HepG2 (cell line): ENCODE data around the gene LDAH. TPM values are rescaled to one million over a fixed set of nuclear protein-coding genes. Genes with fewer than 3 reads are reported as not detected.

ENCODE experiments used
- ATAC-seq: fragments of 200-7000 bp; cut with Tn5 transposase; 3 replicates; pipeline ENCODE4 v1.9.1; 2020; ENCODE audit warnings: mild to moderate bottlenecking, moderate library complexity
- Bru-seq: library from RNA; stranded (reverse); fragments of 400-500 nt; gene quantifications from one replicate; lab custom pipeline; 2021; lab: Mats Ljungman, UMichigan
- BruChase-seq, 2 experiments: library from RNA; stranded (reverse); fragments of 400-500 nt; gene quantifications; one replicate each; lab custom pipeline; 2021; lab: Mats Ljungman, UMichigan
- BruUV-seq: library from RNA; stranded (reverse); fragments of 400-500 nt; replicated peaks from 2 replicates; lab custom pipeline; 2021; lab: Mats Ljungman, UMichigan
- CTCF ChIA-PET: fragments of 300-600 bp; formaldehyde crosslinking; extraction: SDS; loops from one replicate; lab custom pipeline; 2021; ENCODE audit warnings: low total read pairs, inconsistent platforms, low intra/inter-chr PET ratio; lab: Yijun Ruan, JAX
- POLR2A ChIA-PET: fragments of 350-600 bp; sonication (Branson Sonifier 250); formaldehyde crosslinking; loops from one replicate; lab custom pipeline; 2020; ENCODE audit warnings: antibody characterized with exemption, inconsistent platforms; lab: Yijun Ruan, JAX
- DNase-seq: peaks from one replicate; pipeline ENCODE4 v3.0.0-alpha.2; 2015; ENCODE audit warnings: low spot score
- FAIRE-seq: peaks from 3 replicates; lab custom pipeline; 2011; peaks lifted over from hg19 to GRCh38; lab: Jason Lieb, UNC
- H2AFZ ChIP-seq: one replicate; pipeline ENCODE4 v1.6.1; 2011; ENCODE audit warnings: low read length, inconsistent platforms
- H3K27ac ChIP-seq: fragments of 300-600 bp; 3 replicates; pipeline ENCODE4 v1.8.0; 2011; ENCODE audit warnings: mixed run types, mild to moderate bottlenecking, mixed read lengths, low read length, inconsistent platforms; ENCODE audit not compliant: insufficient read depth; ENCODE audit errors: extremely low read length
- H3K27me3 ChIP-seq, 2 experiments: fragments of 200-600 bp in 1 of 2; 2 replicates in 1 of 2; 3 replicates in 1 of 2; pipeline versions ENCODE4 v1.6.0 to v1.8.0; 2011; ENCODE audit warnings: low read length in 2 of 2, mild to moderate bottlenecking in 2 of 2, moderate library complexity in 2 of 2, inconsistent platforms in 1 of 2; ENCODE audit not compliant: insufficient read depth in 2 of 2, control insufficient read depth in 1 of 2
- H3K36me3 ChIP-seq, 2 experiments: fragments of 200-600 bp in 1 of 2; replicated peaks in 1 of 2; 2 replicates in 1 of 2; 3 replicates in 1 of 2; pipeline versions ENCODE4 v1.5.1 to v1.8.0; 2011; ENCODE audit warnings: low read length in 2 of 2, inconsistent platforms in 1 of 2; ENCODE audit not compliant: insufficient read depth in 2 of 2, control insufficient read depth in 1 of 2
- H3K4me1 ChIP-seq: 2 replicates; pipeline ENCODE4 v1.5.1; 2012; ENCODE audit warnings: low read length, inconsistent platforms; ENCODE audit not compliant: insufficient read depth
- H3K4me2 ChIP-seq: 2 replicates; pipeline ENCODE4 v1.6.0; 2011; ENCODE audit warnings: low read depth, low read length, inconsistent platforms
- H3K4me3 ChIP-seq, 3 experiments: fragments of 200-600 bp in 1 of 3; sonication (generic), shearing (Covaris generic) in 1 of 3; replicated peaks in 1 of 3; 2 replicates each; pipeline ENCODE4 v1.5.1; 2011 to 2016; ENCODE audit warnings: low read length in 3 of 3, inconsistent platforms in 2 of 3, low read depth in 2 of 3, mild to moderate bottlenecking in 2 of 3, control low read depth in 1 of 3, mixed read lengths in 1 of 3; ENCODE audit not compliant: insufficient read depth in 1 of 3
- H3K79me2 ChIP-seq: one replicate; pipeline ENCODE4 v1.6.1; 2011; ENCODE audit warnings: low read length, inconsistent platforms; ENCODE audit not compliant: insufficient read depth
- H3K9ac ChIP-seq: 2 replicates; pipeline ENCODE4 v1.6.0; 2011; ENCODE audit warnings: mild to moderate bottlenecking, low read depth, low read length, inconsistent platforms; ENCODE audit not compliant: insufficient read depth
- H3K9me3 ChIP-seq: 2 replicates; pipeline ENCODE4 v1.5.1; 2012; ENCODE audit warnings: mild to moderate bottlenecking, low read length
- H4K20me1 ChIP-seq: 2 replicates; pipeline ENCODE4 v1.6.0; 2011; ENCODE audit warnings: inconsistent platforms, mild to moderate bottlenecking, low read length, moderate library complexity; ENCODE audit not compliant: insufficient read depth
- CHD4 ChIP-seq: fragments of 200-600 bp; sonication (generic); IDR thresholded peaks from 2 replicates; pipeline ENCODE4 v1.7.0; 2017; ENCODE audit warnings: mild to moderate bottlenecking, low read length, borderline replicate concordance
- JUN ChIP-seq: sonication (generic); formaldehyde crosslinking; IDR thresholded peaks from 2 replicates; pipeline ENCODE4 v1.4.0; 2020; ENCODE audit warnings: mild to moderate bottlenecking, missing genetic modification reagents
- RXRA ChIP-seq: sonication (generic); formaldehyde crosslinking; IDR thresholded peaks from 2 replicates; pipeline ENCODE4 v1.5.1; 2020; ENCODE audit warnings: missing genetic modification reagents
- ZBTB21 ChIP-seq: sonication (generic); formaldehyde crosslinking; IDR thresholded peaks from 2 replicates; pipeline ENCODE4 v1.4.0; 2020; ENCODE audit warnings: missing genetic modification reagents
- ZNF232 ChIP-seq: sonication (generic); formaldehyde crosslinking; IDR thresholded peaks from 2 replicates; pipeline ENCODE4 v1.4.0; 2020; ENCODE audit warnings: missing genetic modification reagents, borderline replicate concordance
- ZNF34 ChIP-seq: sonication (generic); formaldehyde crosslinking; IDR thresholded peaks from 2 replicates; pipeline ENCODE4 v1.4.0; 2020; ENCODE audit warnings: mild to moderate bottlenecking, missing genetic modification reagents, borderline replicate concordance
- ZNF510 ChIP-seq: sonication (generic); formaldehyde crosslinking; IDR thresholded peaks from 2 replicates; pipeline ENCODE4 v1.4.0; 2020; ENCODE audit warnings: low read depth, mild to moderate bottlenecking, missing genetic modification reagents
- ZNF552 ChIP-seq: sonication (generic); formaldehyde crosslinking; IDR thresholded peaks from 2 replicates; pipeline ENCODE4 v1.9.0; 2022; ENCODE audit warnings: missing genetic modification reagents, mild to moderate bottlenecking, borderline replicate concordance
- ZNF770 ChIP-seq: sonication (generic); formaldehyde crosslinking; IDR thresholded peaks from 2 replicates; pipeline ENCODE4 v1.5.0; 2020; ENCODE audit warnings: mild to moderate bottlenecking, missing genetic modification reagents
- WGBS: methylation state at CpG from one replicate; pipeline ENCODE4 v1.1.6; 2017; ENCODE audit warnings: low lambda C conversion rate; 5-methylcytosine and 5-hydroxymethylcytosine counted together
- in situ Hi-C: cut with HindIII; loops from 2 replicates; pipeline ENCODE4 v1.10.0; 2017; ENCODE audit warnings: low pct_unique_long_range_greater_than_20kb; ENCODE audit not compliant: extremely low pct_ligation_motif_present
- intact Hi-C: fragments of 100-400 bp; cut with micrococcal nuclease; formaldehyde crosslinking; loops from one replicate; pipeline ENCODE4 v1.10.0; 2022; ENCODE audit not compliant: unreplicated experiment
- long read RNA-seq, 2 experiments: library from RNA in 1 of 2; library from polyadenylated mRNA in 1 of 2; stranded (forward) in 1 of 2; unstranded in 1 of 2; transcript quantifications; one replicate each; pipeline ENCODE4 v2.0.0, GENCODE V29; 2019 to 2022
- polyA minus RNA-seq, 3 experiments: library from RNA; depleted of rRNA, polyadenylated mRNA; stranded (reverse); fragments of >200 nt; gene quantifications; 2 replicates each; pipeline ENCODE4 v1.2.3, GENCODE V29; 2011; ENCODE audit warnings: low replicate concordance in 1 of 3
- polyA plus RNA-seq, 8 experiments: library from polyadenylated mRNA; depleted of rRNA in 3 of 8; stranded (reverse) in 7 of 8; unstranded in 1 of 8; fragments of >200 nt; fragmentation: Illumina TruSeq in 4 of 8; extraction: Trizol in 4 of 8; gene quantifications; 2 replicates each; pipeline versions ENCODE4 v1.2.1 to v1.2.3, GENCODE V29; 2011 to 2016; ENCODE audit warnings: low read depth in 4 of 8, missing spikeins in 1 of 8, mixed read lengths in 1 of 8; ENCODE audit not compliant: insufficient read depth in 1 of 8
- total RNA-seq, 5 experiments: library from RNA; depleted of rRNA; stranded (reverse); fragments of >200 nt; fragmentation: Illumina TruSeq; extraction: Trizol; gene quantifications; 2 replicates each; pipeline ENCODE4 v1.2.3, GENCODE V29; 2016; ENCODE audit warnings: low read depth in 1 of 5
- TF ChIP-seq, protein P1 (sequence below), 2 experiments: sonication (generic) in 1 of 2; formaldehyde crosslinking in 1 of 2; IDR thresholded peaks; 2 replicates each; pipeline versions ENCODE4 v1.4.0 to v1.6.1; 2018 to 2020; ENCODE audit warnings: missing genetic modification reagents in 2 of 2, borderline replicate concordance in 1 of 2, low read depth in 1 of 2, mild to moderate bottlenecking in 1 of 2, missing biosample characterization in 1 of 2

LDAH gene
- 46.2 and 66.4 TPM in 2 replicates for total RNA-seq (2016; rRNA removed; fragmentation: Illumina TruSeq; extraction: Trizol)
- total RNA-seq (2016; cell fraction: cytosol; rRNA removed; fragmentation: Illumina TruSeq; extraction: Trizol; ENCODE audit: low read depth): 7.2 and 10.0 TPM in 2 replicates
- 46.0 and 66.0 TPM in 2 replicates for total RNA-seq (2016; cell fraction: insoluble cytoplasmic fraction; rRNA removed; fragmentation: Illumina TruSeq; extraction: Trizol)
- 14.4 and 14.5 TPM in 2 replicates for total RNA-seq (2016; cell fraction: membrane; rRNA removed; fragmentation: Illumina TruSeq; extraction: Trizol)
- 72.8 and 79.7 TPM in 2 replicates for total RNA-seq (2016; cell fraction: nucleus; rRNA removed; fragmentation: Illumina TruSeq; extraction: Trizol)
- polyA plus RNA-seq (2011; rRNA removed): 20.5 and 28.8 TPM in 2 replicates
- 9.7 and 16.8 TPM in 2 replicates for polyA plus RNA-seq (2011; cell fraction: cytosol; rRNA removed)
- 15.7 and 17.0 TPM in 2 replicates for polyA plus RNA-seq (2011; cell fraction: nucleus; rRNA removed)
- 23.1 and 25.3 TPM in 2 replicates for polyA plus RNA-seq (2012)
- polyA plus RNA-seq (2016; cell fraction: cytosol; fragmentation: Illumina TruSeq; extraction: Trizol; ENCODE audit: low read depth): 2.6 and 3.7 TPM in 2 replicates
- 49.0 and 49.7 TPM in 2 replicates for polyA plus RNA-seq (2016; cell fraction: insoluble cytoplasmic fraction; fragmentation: Illumina TruSeq; extraction: Trizol; ENCODE audit: low read depth)
- polyA plus RNA-seq (2016; cell fraction: membrane; fragmentation: Illumina TruSeq; extraction: Trizol; ENCODE audit: low read depth): 6.6 and 7.6 TPM in 2 replicates
- 25.9 and 34.6 TPM in 2 replicates for polyA plus RNA-seq (2016; cell fraction: nucleus; fragmentation: Illumina TruSeq; extraction: Trizol; ENCODE audit: insufficient read depth, low read depth)
- polyA minus RNA-seq (2011; rRNA and poly(A)+ RNA removed; ENCODE audit: low replicate concordance): 35.6 and 70.4 TPM in 2 replicates
- polyA minus RNA-seq (2011; cell fraction: cytosol; rRNA and poly(A)+ RNA removed): 19.7 and 26.7 TPM in 2 replicates
- 85.4 and 96.1 TPM in 2 replicates for polyA minus RNA-seq (2011; cell fraction: nucleus; rRNA and poly(A)+ RNA removed)
- Bru-seq, nascent RNA: percentile 84 among the genes with signal in this experiment
- BruChase-seq, experiment 1, labeled RNA remaining after a 6-hour chase: percentile 61 among the genes with signal in this experiment
- percentile 71 among the genes with signal in this experiment for BruChase-seq, experiment 2, labeled RNA remaining after a 2-hour chase
- long read RNA-seq, experiment 1, transcript LDAH-201 (7 exons, 2,907 nt): major isoform, 10 of 27 reads
- long read RNA-seq, experiment 1, partial matches to known transcripts: 4 of 27 reads
- long read RNA-seq, experiment 1, other reads (novel, unspliced or antisense): 8 of 27 reads
- long read RNA-seq, experiment 2, transcript LDAH-201 (7 exons, 2,907 nt): major isoform, 5 of 29 reads
- long read RNA-seq, experiment 2, partial matches to known transcripts: 3 of 29 reads
- long read RNA-seq, experiment 2, other reads (novel, unspliced or antisense): 21 of 29 reads

GRCh38 chr2:20822535-20823490 is at the start of gene LDAH:
TSS of gene LDAH (minus strand) at chr2:20823101. CDS start at chr2:20801463, 21,638 bp downstream.
- 3% methylated on average over 34 of the region's 46 CpGs for WGBS
- Histone ChIP-seq H3K27me3 (no peaks in the 10 kb centered on the region; a peak in 1 of 5 replicates), H3K9ac (peak within 1 kb of the TSS; percentile 91), H4K20me1 (no peaks in the 10 kb centered on the region), H3K79me2 (peaks cover 28% of the 10 kb centered on the region), H3K4me1 (peaks cover 13% of the 10 kb centered on the region), H3K36me3 (no peaks in the 10 kb centered on the region; a peak in 1 of 5 replicates), H3K4me2 (peak within 1 kb of the TSS; percentile 82), H3K9me3 (no peaks in the 10 kb centered on the region), H3K4me3 (peak within 1 kb of the TSS; percentile 79 to 90 (median 87)), H3K27ac (peak within 1 kb of the TSS; percentile 91), H2AFZ (peak within 1 kb of the TSS; percentile 67)
- peak; percentile 91 for ATAC-seq
- TSS peak; percentile 84 for BruUV-seq
- intact Hi-C loops: loop anchor here (2.0 kb wide), 1 partner anchor 156 kb away; the partner anchor contains the start of gene GDF7
- in situ Hi-C loops: no loop called here
- POLR2A ChIA-PET: interaction anchor here (0.8 to 2.7 kb wide), 11 partner anchors 10 to 171 kb away, joined by 3 to 20 read pairs (median 6); partner anchors contain the start of genes GDF7 and HS1BP3
- peak; percentile 84 for FAIRE-seq
- peak; percentile 91 for DNase-seq
- CTCF ChIA-PET: no interaction called here
- TF ChIP-seq JUN (CRISPR knock-in tag) (peak; percentile 82), CHD4 (no peak), ZNF510 (CRISPR knock-in tag) (peak; percentile 40; the same call in 1 of the 2 replicates), RXRA (CRISPR knock-in tag) (peak; percentile 85), ZNF552 (CRISPR knock-in tag) (peak; percentile 91), ZNF34 (peak; percentile 92; the same call in 1 of the 2 replicates), ZBTB21 (CRISPR knock-in tag) (peak; percentile 82; the same call in 1 of the 2 replicates), ZNF232 (peak; percentile 90), ZNF770 (CRISPR knock-in tag) (no peak)
- TF ChIP-seq, protein P1, sequence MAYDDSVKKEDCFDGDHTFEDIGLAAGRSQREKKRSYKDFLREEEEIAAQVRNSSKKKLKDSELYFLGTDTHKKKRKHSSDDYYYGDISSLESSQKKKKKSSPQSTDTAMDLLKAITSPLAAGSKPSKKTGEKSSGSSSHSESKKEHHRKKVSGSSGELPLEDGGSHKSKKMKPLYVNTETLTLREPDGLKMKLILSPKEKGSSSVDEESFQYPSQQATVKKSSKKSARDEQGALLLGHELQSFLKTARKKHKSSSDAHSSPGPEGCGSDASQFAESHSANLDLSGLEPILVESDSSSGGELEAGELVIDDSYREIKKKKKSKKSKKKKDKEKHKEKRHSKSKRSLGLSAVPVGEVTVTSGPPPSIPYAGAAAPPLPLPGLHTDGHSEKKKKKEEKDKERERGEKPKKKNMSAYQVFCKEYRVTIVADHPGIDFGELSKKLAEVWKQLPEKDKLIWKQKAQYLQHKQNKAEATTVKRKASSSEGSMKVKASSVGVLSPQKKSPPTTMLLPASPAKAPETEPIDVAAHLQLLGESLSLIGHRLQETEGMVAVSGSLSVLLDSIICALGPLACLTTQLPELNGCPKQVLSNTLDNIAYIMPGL (CRISPR knock-in tag; IDR thresholded peaks at IDR 0.05; ENCODE audit: borderline replicate concordance in 1 of 2, low read depth in 1 of 2): peak; percentile 90 to 96
